ENCODE results near the gene AGPAT3.

The AGPAT3 gene

GRCh38 chr21:43876605-43877004, 11.6 kb downstream of the AGPAT3 start:
- H3K27ac Mint-ChIP-seq = no peak overlapping the region
- peaks cover 38 to 56% of the 10 kb centered on the region in 2 donors for H3K4me1 Mint-ChIP-seq
- DNase-seq = no peak

DNA sequence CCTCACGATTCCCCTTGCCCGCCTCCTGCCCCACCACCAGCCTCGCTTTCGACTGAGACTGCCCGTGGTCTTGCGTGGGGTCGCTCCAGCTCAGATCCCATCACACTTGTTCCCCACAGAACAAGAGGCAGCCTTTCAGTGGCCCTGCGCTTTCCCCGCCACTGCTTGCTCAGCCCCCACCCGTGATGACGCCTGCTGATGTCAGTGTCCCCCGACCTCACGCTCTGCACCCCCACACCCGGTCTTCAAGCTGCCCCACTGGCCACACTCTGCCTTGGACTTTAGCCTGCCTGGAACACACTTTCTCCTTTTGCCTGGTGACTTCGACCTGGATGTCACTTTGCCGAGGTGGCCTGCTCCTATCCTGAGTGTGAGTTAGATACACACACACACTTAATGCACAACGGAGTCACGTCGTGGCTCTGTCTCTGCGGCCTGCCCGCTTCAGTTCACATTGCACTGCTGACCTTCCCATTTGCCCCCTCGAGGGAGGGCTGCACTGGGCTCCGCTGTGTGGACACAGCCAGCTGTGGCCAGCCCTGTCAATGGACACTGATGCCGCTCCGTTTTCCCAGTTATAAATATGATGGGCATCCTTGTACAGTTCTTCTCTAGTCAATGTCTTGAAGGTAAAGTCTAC, 13.0 kb downstream of the AGPAT3 start:
- Mint-ChIP-seq H3K4me1 (peaks cover 30 to 45% of the 10 kb centered on the region in 2 donors), H3K27ac (no peak overlapping the region), H3K36me3 (peaks cover 32 to 62% of the 10 kb centered on the region in 2 donors), H3K4me3 (no peak overlapping the region), H3K27me3 (no peaks in the 10 kb centered on the region), H3K9me3 (peaks cover 3 to 4% of the 10 kb centered on the region in 2 donors)
- ATAC-seq (replicated peaks) (no peak), DNase-seq (no peak)

More at GRCh38 chr21:43876605-43877004, 11.6 kb downstream of the AGPAT3 start:
- ATAC-seq (replicated peaks) = no peak
- H3K27me3 Mint-ChIP-seq = no peaks in the 10 kb centered on the region
- H3K9me3 Mint-ChIP-seq = peaks cover 3 to 4% of the 10 kb centered on the region in 2 donors
- no peak overlapping the region for H3K4me3 Mint-ChIP-seq
- H3K36me3 Mint-ChIP-seq = peaks cover 39 to 66% of the 10 kb centered on the region in 2 donors

DNA sequence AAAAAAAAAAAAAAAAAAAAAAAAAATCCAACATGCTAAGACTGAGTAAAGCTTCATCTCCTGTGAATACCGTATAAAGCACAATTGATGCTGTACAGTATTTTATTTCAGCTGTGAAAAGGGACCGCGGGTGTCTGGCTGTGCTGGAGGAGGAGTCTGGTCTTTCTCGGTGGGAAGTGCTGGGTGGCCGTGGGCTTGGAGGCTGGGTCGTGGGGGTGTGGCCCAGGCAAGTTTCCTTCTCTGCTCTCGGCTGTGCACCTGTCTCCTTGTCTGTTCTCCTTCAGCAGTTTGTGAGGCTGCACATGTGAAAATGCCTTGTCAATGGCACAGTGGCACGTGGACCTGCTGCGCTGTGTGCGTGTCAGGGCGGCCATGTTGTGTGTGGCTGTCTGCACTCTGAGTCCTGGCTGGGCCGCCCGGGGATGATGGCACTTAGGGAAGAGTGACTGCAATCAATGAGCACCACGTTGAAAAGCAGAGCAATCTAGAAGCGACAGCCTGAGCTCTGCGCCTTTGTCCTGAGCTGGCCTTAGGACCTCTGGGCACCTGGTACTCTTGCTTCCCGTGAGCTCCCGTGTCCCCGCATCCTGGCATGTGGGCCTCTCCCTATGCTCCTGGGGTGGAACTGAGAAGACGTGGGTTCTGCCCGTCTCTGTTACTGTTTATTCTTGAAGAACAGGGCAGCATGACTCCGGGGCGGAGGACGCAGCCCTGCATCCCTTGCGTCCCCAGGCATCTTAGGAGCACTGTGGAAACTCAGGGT, 14.5 kb downstream of the AGPAT3 start:
- peaks cover 3 to 4% of the 10 kb centered on the region in 2 donors for H3K9me3 Mint-ChIP-seq
- no peak for DNase-seq
- ATAC-seq (replicated peaks) = no peak
- peaks cover 29 to 64% of the 10 kb centered on the region in 2 donors for H3K36me3 Mint-ChIP-seq
- no peak overlapping the region for H3K4me3 Mint-ChIP-seq
- no peak overlapping the region for H3K27ac Mint-ChIP-seq
- H3K4me1 Mint-ChIP-seq = peaks cover 36 to 45% of the 10 kb centered on the region in 2 donors
- H3K27me3 Mint-ChIP-seq = no peaks in the 10 kb centered on the region

GRCh38 chr21:43880111-43880985, 15.3 kb downstream of the AGPAT3 start:
- H3K36me3 Mint-ChIP-seq = peaks cover 22 to 57% of the 10 kb centered on the region in 2 donors
- no peaks in the 10 kb centered on the region for H3K27me3 Mint-ChIP-seq
- H3K9me3 Mint-ChIP-seq = peaks cover 2% of the 10 kb centered on the region in 2 donors
- ATAC-seq (replicated peaks) (no peak), DNase-seq (no peak)
- H3K4me1 Mint-ChIP-seq = peaks cover 37 to 50% of the 10 kb centered on the region in 2 donors
- H3K4me3 Mint-ChIP-seq = no peak overlapping the region
- no peak overlapping the region for H3K27ac Mint-ChIP-seq

DNA sequence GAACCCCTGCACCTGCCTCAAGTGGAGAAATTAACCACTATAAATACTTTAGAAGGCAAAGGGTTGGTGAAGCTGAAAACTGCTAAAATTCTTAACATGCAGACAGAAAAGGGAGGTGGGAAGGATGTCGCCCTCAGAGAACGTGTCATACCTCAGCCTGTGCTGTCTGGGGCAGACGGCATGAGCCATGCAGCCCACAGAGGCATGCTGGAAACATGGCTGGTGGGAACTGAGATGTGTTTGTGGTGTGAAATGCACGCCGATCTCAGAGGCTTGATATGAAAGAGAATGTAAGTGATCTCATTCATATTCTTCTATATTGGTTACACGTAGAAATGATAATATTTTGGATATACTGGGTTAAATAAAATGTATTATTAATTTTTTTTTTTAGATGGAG, 16.3 kb downstream of the AGPAT3 start:
- Mint-ChIP-seq H3K9me3 (no peaks in the 10 kb centered on the region), H3K4me3 (no peak overlapping the region), H3K27ac (no peak overlapping the region), H3K4me1 (peaks cover 38 to 55% of the 10 kb centered on the region in 2 donors), H3K27me3 (no peaks in the 10 kb centered on the region), H3K36me3 (peaks cover 18 to 54% of the 10 kb centered on the region in 2 donors)
- DNase-seq (no peak), ATAC-seq (replicated peaks) (no peak)

DNA sequence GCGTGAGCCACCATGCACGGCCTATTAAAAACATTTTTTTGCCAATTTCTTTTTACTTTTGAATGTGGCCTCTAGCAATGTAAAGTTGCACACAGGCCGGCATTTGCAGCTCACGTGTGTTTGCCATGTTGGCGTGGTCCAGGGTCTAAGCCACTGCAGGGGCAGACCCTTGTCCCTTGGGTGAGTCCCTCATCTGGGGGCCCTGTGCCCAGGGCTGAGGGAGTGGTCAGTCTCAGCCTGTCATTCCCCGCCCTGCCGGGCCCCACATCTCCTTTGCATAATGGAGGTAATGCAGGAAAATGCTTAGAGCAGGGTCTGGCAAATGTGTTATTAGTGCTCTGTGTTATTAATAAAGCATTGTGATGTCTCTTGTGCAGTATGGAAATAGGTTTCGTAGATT, 16.9 kb downstream of the AGPAT3 start:
- Mint-ChIP-seq H3K4me3 (no peak overlapping the region), H3K4me1 (peaks cover 40 to 57% of the 10 kb centered on the region in 2 donors), H3K36me3 (peaks cover 21 to 56% of the 10 kb centered on the region in 2 donors), H3K27ac (no peak overlapping the region), H3K9me3 (no peaks in the 10 kb centered on the region), H3K27me3 (no peaks in the 10 kb centered on the region)
- no peak for ATAC-seq (replicated peaks)
- DNase-seq = no peak

DNA sequence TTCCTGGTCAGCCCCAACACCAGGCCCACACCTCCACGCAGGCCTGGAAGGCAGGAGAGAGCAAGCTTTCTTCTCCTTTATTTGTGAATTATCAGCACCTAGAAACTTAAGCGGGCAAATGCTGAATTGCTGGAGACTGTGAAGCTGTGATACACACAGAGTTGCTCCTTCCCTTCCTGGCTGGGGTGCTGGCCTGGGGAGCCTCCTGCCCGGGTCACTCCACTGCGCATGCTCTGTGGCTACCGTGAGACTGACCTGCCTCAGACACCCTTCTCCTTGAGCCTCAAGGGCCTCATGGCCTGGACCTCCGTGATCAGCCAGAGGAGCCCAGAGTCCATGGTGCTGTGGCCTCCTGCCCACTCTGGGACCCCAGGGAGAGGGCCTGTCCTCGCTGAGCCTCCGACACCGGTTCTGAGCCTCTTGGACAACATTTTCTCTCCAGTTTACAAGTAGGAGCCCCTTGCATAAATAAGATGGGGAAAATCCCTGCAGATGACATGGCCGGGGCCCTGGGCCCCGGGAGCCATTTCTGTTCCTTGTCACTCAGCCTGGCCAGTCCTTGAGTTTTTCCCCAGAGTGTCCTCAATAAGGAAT, 18.0 kb downstream of the AGPAT3 start:
- Mint-ChIP-seq H3K27ac (peak overlapping the region; percentile 83), H3K4me1 (peaks cover 42 to 66% of the 10 kb centered on the region in 2 donors), H3K4me3 (peak overlapping the region in 1 of 2 donors; percentile 39), H3K36me3 (peaks cover 21 to 56% of the 10 kb centered on the region in 2 donors), H3K9me3 (no peaks in the 10 kb centered on the region), H3K27me3 (no peaks in the 10 kb centered on the region)
- no peak for DNase-seq
- no peak for ATAC-seq (replicated peaks)

DNA sequence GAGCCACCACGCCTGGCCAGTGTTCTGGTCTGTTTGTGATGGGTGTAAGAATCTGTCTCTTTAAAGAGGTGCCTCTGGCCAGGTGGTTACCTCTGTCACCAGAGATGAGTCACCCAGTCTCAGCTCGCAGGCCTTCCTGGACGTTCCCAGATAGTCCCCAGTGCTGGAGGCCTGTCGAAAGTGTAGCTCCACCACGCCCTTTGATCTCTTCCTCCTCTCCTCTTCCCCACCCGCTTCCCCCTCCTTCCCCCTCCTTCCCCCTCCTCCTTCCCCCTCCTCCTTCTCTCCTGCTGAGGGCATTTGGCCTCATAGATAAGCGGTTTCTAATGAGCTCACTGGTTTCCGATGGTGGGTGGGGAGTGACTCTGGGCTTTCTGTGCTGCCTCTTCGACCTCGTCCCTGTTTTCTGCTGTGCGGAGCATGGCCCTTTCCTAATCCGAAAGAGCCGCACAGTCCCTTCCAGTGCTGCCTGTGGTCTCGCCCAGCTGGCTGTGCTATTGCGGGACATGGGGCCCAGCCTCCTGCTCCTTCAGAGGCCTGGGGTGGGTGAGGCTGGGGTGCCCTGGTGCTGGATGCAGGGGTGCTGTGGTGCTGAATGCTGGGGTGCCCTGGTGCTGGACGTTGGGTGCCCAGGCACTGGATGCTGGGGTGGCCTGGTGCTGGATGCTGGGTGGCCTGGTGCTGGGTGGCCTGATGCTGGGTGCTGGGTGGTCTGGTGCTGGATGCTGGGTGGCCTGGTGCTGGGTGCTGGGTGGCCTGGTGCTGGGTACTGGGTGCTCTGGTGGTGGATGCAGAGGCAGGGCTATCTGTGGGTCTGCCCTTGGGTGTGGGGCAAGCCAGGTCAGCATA, 19.2 kb downstream of the AGPAT3 start:
- H3K9me3 Mint-ChIP-seq = no peaks in the 10 kb centered on the region
- no peaks in the 10 kb centered on the region for H3K27me3 Mint-ChIP-seq
- peak; percentile 87 to 92 for ATAC-seq (replicated peaks)
- no peak for DNase-seq
- H3K27ac Mint-ChIP-seq = peak overlapping the region; percentile 83
- peaks cover 16 to 52% of the 10 kb centered on the region in 2 donors for H3K36me3 Mint-ChIP-seq
- H3K4me3 Mint-ChIP-seq = peak overlapping the region; percentile 44 to 64
- peaks cover 40 to 77% of the 10 kb centered on the region in 2 donors for H3K4me1 Mint-ChIP-seq

- Mint-ChIP-seq H3K4me1 (peaks cover 38 to 77% of the 10 kb centered on the region in 2 donors), H3K4me3 (peak overlapping the region; percentile 44 to 64), H3K9me3 (no peaks in the 10 kb centered on the region), H3K27ac (peak overlapping the region; percentile 79), H3K36me3 (peaks cover 21 to 51% of the 10 kb centered on the region in 2 donors), H3K27me3 (no peaks in the 10 kb centered on the region)
- ATAC-seq (replicated peaks) = no peak
- DNase-seq = no peak
Observed at GRCh38 chr21:43884861-43885417, 19.9 kb downstream of the AGPAT3 start.

DNA sequence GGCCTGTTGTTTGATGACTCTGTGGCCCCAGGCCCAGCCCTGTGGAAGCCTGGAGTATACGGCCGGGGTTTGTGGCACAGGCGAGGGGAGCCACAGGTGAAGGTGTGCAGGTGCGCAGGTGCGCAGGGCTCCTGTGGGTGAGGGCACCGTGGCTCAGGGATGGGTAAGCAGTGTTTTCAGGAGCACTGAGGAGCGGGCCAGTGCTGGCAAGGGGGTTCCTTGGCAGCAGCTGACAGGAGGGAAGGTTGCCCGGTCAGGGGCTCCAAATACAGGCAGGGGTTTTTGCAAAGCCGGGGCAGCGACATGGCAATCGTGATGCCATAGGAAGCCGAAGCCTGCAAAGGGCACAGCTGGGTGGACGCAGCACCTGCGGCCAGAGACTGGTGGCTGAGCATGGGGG, 20.7 kb downstream of the AGPAT3 start:
- Mint-ChIP-seq H3K4me1 (peaks cover 35 to 73% of the 10 kb centered on the region in 2 donors), H3K27ac (peak overlapping the region; percentile 14), H3K27me3 (no peaks in the 10 kb centered on the region), H3K9me3 (no peaks in the 10 kb centered on the region), H3K4me3 (no peak overlapping the region), H3K36me3 (peaks cover 24 to 50% of the 10 kb centered on the region in 2 donors)
- DNase-seq = no peak
- no peak for ATAC-seq (replicated peaks)

DNA sequence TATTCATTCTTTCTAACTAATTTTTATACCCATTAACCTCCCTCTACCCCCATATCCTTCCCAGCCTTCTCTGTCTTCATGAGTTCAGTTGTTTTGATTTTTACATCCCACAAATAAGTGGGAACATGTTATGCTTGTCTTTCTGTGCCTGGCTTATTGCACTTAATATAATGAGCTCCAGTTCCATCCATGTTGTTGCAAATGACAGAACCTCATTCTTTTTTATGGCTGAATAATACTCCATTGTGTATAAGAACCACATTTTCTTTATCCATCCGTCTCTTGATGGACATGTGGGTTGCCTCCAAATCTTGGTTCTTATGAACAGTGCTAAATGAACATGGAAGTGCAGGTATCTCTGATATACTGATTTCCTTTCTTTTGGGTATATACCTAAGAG, 21.5 kb downstream of the AGPAT3 start:
- ATAC-seq (replicated peaks) = no peak
- Mint-ChIP-seq H3K4me3 (no peak overlapping the region), H3K36me3 (peaks cover 28 to 50% of the 10 kb centered on the region in 2 donors), H3K9me3 (no peaks in the 10 kb centered on the region), H3K27ac (no peak overlapping the region), H3K27me3 (no peaks in the 10 kb centered on the region), H3K4me1 (peaks cover 34 to 71% of the 10 kb centered on the region in 2 donors)
- no peak for DNase-seq

DNA sequence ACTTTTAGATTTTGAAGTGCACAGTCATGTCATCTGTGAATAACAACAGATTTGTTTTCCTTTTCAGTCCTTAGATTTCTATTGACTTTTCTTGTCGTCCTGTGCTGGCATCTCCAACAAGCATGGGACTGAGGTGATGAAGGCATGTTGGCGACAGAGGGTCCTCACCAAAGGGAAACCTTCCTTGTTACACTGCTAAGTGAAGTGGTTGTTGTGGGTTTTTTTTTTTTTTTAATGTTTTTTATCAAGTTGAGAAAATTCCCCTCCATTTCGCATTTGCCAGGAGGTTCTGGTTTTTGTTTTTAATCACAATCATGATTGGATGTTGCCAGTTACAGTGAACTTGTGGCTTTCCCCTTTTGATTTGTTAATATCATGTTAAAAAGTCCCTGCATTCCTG, 24.0 kb downstream of the AGPAT3 start:
- DNase-seq (no peak), ATAC-seq (replicated peaks) (peak in 1 of 2 donors; percentile 6)
- Mint-ChIP-seq H3K27ac (no peak overlapping the region), H3K4me1 (peaks cover 37 to 74% of the 10 kb centered on the region in 2 donors), H3K9me3 (no peaks in the 10 kb centered on the region), H3K36me3 (peaks cover 37 to 50% of the 10 kb centered on the region in 2 donors), H3K4me3 (peak overlapping the region in 1 of 2 donors; percentile 41), H3K27me3 (no peaks in the 10 kb centered on the region)

GRCh38 chr21:43890042-43890441, 25.0 kb downstream of the AGPAT3 start:
- Mint-ChIP-seq H3K4me1 (peaks cover 35 to 72% of the 10 kb centered on the region in 2 donors), H3K27ac (peak overlapping the region; percentile 31), H3K36me3 (peaks cover 37 to 47% of the 10 kb centered on the region in 2 donors), H3K27me3 (no peaks in the 10 kb centered on the region), H3K4me3 (no peak overlapping the region), H3K9me3 (no peaks in the 10 kb centered on the region)
- DNase-seq (no peak), ATAC-seq (replicated peaks) (no peak)

Measured in stimulated activated naive B cell treated with anti-CD40 and anti-IgM and Interleukin-4, amounts not matched to agents 10 μg/mL and 1 μg/mL and 100 μg/mL, for 72 hours (primary cell).